NOMO-1 treated with dmso at 0.1 percent for 144 hours (cell line): ENCODE results near the gene TMEM44.
"Not testable (repeated sequence)": the region's sequence is repeated elsewhere in the genome, so short reads cannot be mapped to it uniquely, and the experiment has no call there.

ENCODE experiments used
- DNase-seq: peaks from one replicate; lab custom pipeline; 2025; ENCODE audit not compliant: unreplicated experiment; lab: John Stamatoyannopoulos, UW

TMEM44 gene

GRCh38 chr3:194642769-194643168 is 9.6 kb upstream of the TMEM44 start:
- no peak for DNase-seq

- no peak for DNase-seq
Observed at GRCh38 chr3:194640829-194641228, 7.6 kb upstream of the TMEM44 start.

GRCh38 chr3:194638991-194639605 is 5.9 kb upstream of the TMEM44 start:
- DNase-seq = no peak

- no peak for DNase-seq
Observed at GRCh38 chr3:194637541-194638400, 4.6 kb upstream of the TMEM44 start.

- no peak for DNase-seq
Observed at GRCh38 chr3:194637066-194637465, 3.8 kb upstream of the TMEM44 start.

GRCh38 chr3:194632809-194633348 is 340 bp downstream of the TMEM44 start:
- no peak for DNase-seq

GRCh38 chr3:194632226-194632808 is 902 bp downstream of the TMEM44 start:
- DNase-seq = no peak

- DNase-seq = no peak
Observed at GRCh38 chr3:194631696-194632095, 1.5 kb downstream of the TMEM44 start.

- DNase-seq = not testable (repeated sequence)
Observed at GRCh38 chr3:194630681-194631080, 2.5 kb downstream of the TMEM44 start.

GRCh38 chr3:194624956-194625355 is 8.3 kb downstream of the TMEM44 start:
- DNase-seq = no peak

GRCh38 chr3:194623449-194624290 is 9.5 kb downstream of the TMEM44 start:
- DNase-seq = no peak

GRCh38 chr3:194622621-194623340 is 10.4 kb downstream of the TMEM44 start:
- no peak for DNase-seq

GRCh38 chr3:194621947-194622346 is 11.3 kb downstream of the TMEM44 start:
- DNase-seq = no peak

- no peak for DNase-seq
Observed at GRCh38 chr3:194620196-194620595, 13.0 kb downstream of the TMEM44 start.

GRCh38 chr3:194619741-194620140 is 13.5 kb downstream of the TMEM44 start:
- DNase-seq = no peak

GRCh38 chr3:194618858-194619608 is 14.2 kb downstream of the TMEM44 start:
- no peak for DNase-seq

GRCh38 chr3:194617827-194618226 is 15.4 kb downstream of the TMEM44 start:
- DNase-seq = no peak

- no peak for DNase-seq
Observed at GRCh38 chr3:194617143-194617671, 16.0 kb downstream of the TMEM44 start.

GRCh38 chr3:194615226-194615625 is 18.0 kb downstream of the TMEM44 start:
- no peak for DNase-seq
